HepG2 (cell line): ENCODE data around the gene TRPC1. TPM values are rescaled to one million over a fixed set of nuclear protein-coding genes. Genes with fewer than 3 reads are reported as not detected.

Experiments used
- ATF2 ChIP-seq: sonication (generic); formaldehyde crosslinking; IDR thresholded peaks from 2 replicates; pipeline ENCODE4 v1.4.0; 2020; ENCODE audit warnings: missing genetic modification reagents
- CENPBD1 ChIP-seq: sonication (generic); formaldehyde crosslinking; IDR thresholded peaks from 2 replicates; pipeline ENCODE4 v1.8.0; 2022; ENCODE audit warnings: missing genetic modification reagents, low read depth, mild to moderate bottlenecking, borderline replicate concordance
- CREB1 ChIP-seq, 2 experiments: fragments of 450-650 bp in 1 of 2; IDR thresholded peaks; 2 replicates each; pipeline ENCODE4 v1.6.1; 2016 to 2017; ENCODE audit warnings: control low read depth in 1 of 2, mild to moderate bottlenecking in 1 of 2, missing compliant biosample characterization in 1 of 2, missing genetic modification characterization in 1 of 2
- EEA1 ChIP-seq: sonication (generic); formaldehyde crosslinking; IDR thresholded peaks from 2 replicates; pipeline ENCODE4 v1.5.1; 2020; ENCODE audit warnings: mild to moderate bottlenecking, missing genetic modification reagents, borderline replicate concordance
- ELF1 ChIP-seq: sonication (generic); formaldehyde crosslinking; IDR thresholded peaks from 2 replicates; pipeline ENCODE4 v1.4.0; 2020; ENCODE audit warnings: missing genetic modification reagents
- ETS1 ChIP-seq: sonication (generic); formaldehyde crosslinking; IDR thresholded peaks from 2 replicates; pipeline ENCODE4 v1.4.0; 2020; ENCODE audit warnings: missing genetic modification reagents
- ETV5 ChIP-seq: IDR thresholded peaks from 2 replicates; pipeline ENCODE4 v1.6.1; 2018; ENCODE audit warnings: missing biosample characterization, missing genetic modification reagents, inconsistent platforms, borderline replicate concordance
- GFI1 ChIP-seq: sonication (generic); formaldehyde crosslinking; IDR thresholded peaks from 2 replicates; pipeline ENCODE4 v1.5.0; 2020; ENCODE audit warnings: missing genetic modification reagents, mild to moderate bottlenecking, borderline replicate concordance
- HDAC1 ChIP-seq: sonication (generic); formaldehyde crosslinking; IDR thresholded peaks from 2 replicates; pipeline ENCODE4 v1.5.1; 2020; ENCODE audit warnings: mild to moderate bottlenecking, missing genetic modification reagents
- HNF4A ChIP-seq: sonication (generic); formaldehyde crosslinking; IDR thresholded peaks from 2 replicates; pipeline ENCODE4 v1.4.0; 2020; ENCODE audit warnings: missing genetic modification reagents
- IRF2 ChIP-seq: IDR thresholded peaks from 2 replicates; pipeline ENCODE4 v1.6.1; 2018; ENCODE audit warnings: missing genetic modification reagents, missing compliant biosample characterization
- KDM3A ChIP-seq: IDR thresholded peaks from 2 replicates; pipeline ENCODE4 v1.6.1; 2018; ENCODE audit warnings: low read depth, missing compliant biosample characterization
- KLF15 ChIP-seq: sonication (generic); formaldehyde crosslinking; IDR thresholded peaks from 2 replicates; pipeline ENCODE4 v1.8.1; 2023; ENCODE audit warnings: borderline replicate concordance, mild to moderate bottlenecking, inconsistent platforms, missing genetic modification reagents, mixed read lengths
- KLF16 ChIP-seq, 2 experiments: sonication (generic) in 1 of 2; formaldehyde crosslinking in 1 of 2; IDR thresholded peaks; 2 replicates each; pipeline versions ENCODE4 v1.6.1 to v1.8.0; 2016 to 2023; ENCODE audit warnings: missing genetic modification reagents in 2 of 2, missing compliant biosample characterization in 1 of 2
- LCORL ChIP-seq, 2 experiments: fragments of 450-650 bp in 1 of 2; sonication (generic) in 1 of 2; formaldehyde crosslinking in 1 of 2; IDR thresholded peaks; 2 replicates each; pipeline versions ENCODE4 v1.5.0 to v1.6.1; 2017 to 2020; ENCODE audit warnings: antibody characterized with exemption in 1 of 2, missing genetic modification reagents in 1 of 2
- PCBP1 ChIP-seq: fragments of 200-400 bp; formaldehyde crosslinking; IDR thresholded peaks from 2 replicates; pipeline ENCODE4 v1.6.1; 2017; ENCODE audit warnings: mild to moderate bottlenecking, low read depth, low read length, borderline replicate concordance
- RARA ChIP-seq: IDR thresholded peaks from 2 replicates; pipeline ENCODE4 v1.6.1; 2016; ENCODE audit warnings: missing genetic modification reagents, missing compliant biosample characterization
- SOX13 ChIP-seq, 3 experiments: fragments of 450-650 bp in 1 of 3; sonication (generic) in 1 of 3; formaldehyde crosslinking in 1 of 3; IDR thresholded peaks in 2 of 3; conservative IDR thresholded peaks in 1 of 3; 2 replicates each; pipeline versions ENCODE4 v1.5.0 to v1.6.1; 2016 to 2020; ENCODE audit warnings: antibody characterized with exemption in 1 of 3, mild to moderate bottlenecking in 1 of 3, missing compliant biosample characterization in 1 of 3, missing genetic modification reagents in 1 of 3, moderate library complexity in 1 of 3
- SOX5 ChIP-seq: IDR thresholded peaks from 2 replicates; pipeline ENCODE4 v1.6.1; 2016; ENCODE audit warnings: borderline replicate concordance
- SP140L ChIP-seq: sonication (generic); formaldehyde crosslinking; IDR thresholded peaks from 2 replicates; pipeline ENCODE4 v1.4.0; 2020; ENCODE audit warnings: missing genetic modification reagents, borderline replicate concordance
- TEF ChIP-seq: sonication (generic); formaldehyde crosslinking; IDR thresholded peaks from 2 replicates; pipeline ENCODE4 v1.5.0; 2020; ENCODE audit warnings: missing genetic modification reagents
- ZFP1 ChIP-seq: IDR thresholded peaks from 2 replicates; pipeline ENCODE4 v1.6.1; 2016
- ZNF121 ChIP-seq: sonication (generic); formaldehyde crosslinking; IDR thresholded peaks from 2 replicates; pipeline ENCODE4 v1.5.0; 2020; ENCODE audit warnings: mild to moderate bottlenecking, missing genetic modification reagents
- ZNF317 ChIP-seq: sonication (generic); formaldehyde crosslinking; IDR thresholded peaks from 2 replicates; pipeline ENCODE4 v1.5.0; 2020; ENCODE audit warnings: mild to moderate bottlenecking, missing genetic modification reagents
- ZNF343 ChIP-seq: sonication (generic); formaldehyde crosslinking; IDR thresholded peaks from 2 replicates; pipeline ENCODE4 v1.4.0; 2020; ENCODE audit warnings: mild to moderate bottlenecking, missing genetic modification reagents
- ZNF7 ChIP-seq: IDR thresholded peaks from 2 replicates; pipeline ENCODE4 v1.6.1; 2016; ENCODE audit warnings: missing biosample characterization, missing genetic modification reagents
- polyA plus RNA-seq, 8 experiments: library from polyadenylated mRNA; depleted of rRNA in 3 of 8; stranded (reverse) in 7 of 8; unstranded in 1 of 8; fragments of >200 nt; fragmentation: Illumina TruSeq in 4 of 8; extraction: Trizol in 4 of 8; gene quantifications; 2 replicates each; pipeline versions ENCODE4 v1.2.1 to v1.2.3, GENCODE V29; 2011 to 2016; ENCODE audit warnings: low read depth in 4 of 8, missing spikeins in 1 of 8, mixed read lengths in 1 of 8; ENCODE audit not compliant: insufficient read depth in 1 of 8
- total RNA-seq, 5 experiments: library from RNA; depleted of rRNA; stranded (reverse); fragments of >200 nt; fragmentation: Illumina TruSeq; extraction: Trizol; gene quantifications; 2 replicates each; pipeline ENCODE4 v1.2.3, GENCODE V29; 2016; ENCODE audit warnings: low read depth in 1 of 5

TRPC1 gene
- total and polyA plus RNA-seq, 2 of the 13 experiments (the other 11 are each of a cell fraction or from before 2014, with no cell fraction given), result 10.8 to 13.1 TPM

- TF ChIP-seq SOX5 (CRISPR knock-in tag), result peak; percentile 86
- TF ChIP-seq GFI1 (CRISPR knock-in tag), result peak; percentile 73; the same call in 1 of the 2 replicates
- TF ChIP-seq EEA1 (CRISPR knock-in tag), result no peak
- peak; percentile 42; the same call in 1 of the 2 replicates for TF ChIP-seq ELF1 (CRISPR knock-in tag)
- no peak for TF ChIP-seq CENPBD1 (CRISPR knock-in tag)
- TF ChIP-seq IRF2 (CRISPR knock-in tag), result peak; percentile 72; the same call in 1 of the 2 replicates
- TF ChIP-seq HDAC1 (CRISPR knock-in tag), result peak; percentile 59; the same call in 1 of the 2 replicates
- no peak for TF ChIP-seq LCORL (IDR thresholded peaks at IDR 0.05)
- TF ChIP-seq LCORL (CRISPR knock-in tag; IDR thresholded peaks at IDR 0.05), result 0 out of 2 replicates have a peak, but pooled peaks have one; percentile 17
- no peak for TF ChIP-seq ZNF343
- TF ChIP-seq SOX13 (IDR thresholded peaks at IDR 0.05), result no peak
- TF ChIP-seq SOX13 (CRISPR knock-in tag; conservative IDR thresholded peaks at IDR 0.05 in 1 of 2, IDR thresholded peaks at IDR 0.05 in 1 of 2), result peak in 1 of 2 experiments; percentile 86; a peak in 2 of 4 replicates
- peak; percentile 72 for TF ChIP-seq HNF4A
- peak; percentile 85; the same call in 1 of the 2 replicates for TF ChIP-seq ATF2
- TF ChIP-seq KLF16 (CRISPR knock-in tag; IDR thresholded peaks at IDR 0.05), result peak in 1 of 2 experiments; percentile 79; a peak in 2 of 4 replicates
- TF ChIP-seq PCBP1, result no peak
- 0 out of 2 replicates have a peak, but pooled peaks have one; percentile 56 for TF ChIP-seq KDM3A (CRISPR knock-in tag)
- peak; percentile 75; the same call in 1 of the 2 replicates for TF ChIP-seq ZFP1 (CRISPR knock-in tag)
- no peak for TF ChIP-seq ETS1 (CRISPR knock-in tag)
- TF ChIP-seq SP140L (CRISPR knock-in tag), result no peak
- no peak for TF ChIP-seq ZNF7 (CRISPR knock-in tag)
- TF ChIP-seq RARA (CRISPR knock-in tag), result peak; percentile 79
- peak; percentile 44; the same call in 1 of the 2 replicates for TF ChIP-seq ZNF317
- no peak for TF ChIP-seq CREB1 (IDR thresholded peaks at IDR 0.05)
- peak; percentile 57; the same call in 1 of the 2 replicates for TF ChIP-seq CREB1 (CRISPR knock-in tag; IDR thresholded peaks at IDR 0.05)
- TF ChIP-seq TEF (CRISPR knock-in tag), result peak; percentile 90
- TF ChIP-seq ETV5 (CRISPR knock-in tag), result 0 out of 2 replicates have a peak, but pooled peaks have one; percentile 8
- TF ChIP-seq ZNF121 (CRISPR knock-in tag), result peak; percentile 95
- TF ChIP-seq KLF15 (CRISPR knock-in tag), result no peak
Measured at GRCh38 chr3:142846779-142847577, 123.1 kb downstream of the TRPC1 start (continued).
